Fibroblast of pulmonary artery (primary cell): Measurements from ENCODE around the gene EPHB1.

Experiments used
- DNase-seq: peaks from one replicate; pipeline ENCODE4 v3.0.0-alpha.2; 2010; ENCODE audit warnings: low read depth
- H3K4me3 ChIP-seq: replicated peaks from 2 replicates; pipeline ENCODE4 v1.5.1; 2011; ENCODE audit warnings: low read depth, mild to moderate bottlenecking, control low read depth, low read length, moderate library complexity
- CTCF ChIP-seq: IDR thresholded peaks from 2 replicates; pipeline ENCODE4 v1.5.1; 2011; ENCODE audit warnings: mild to moderate bottlenecking, control low read depth, low read length, inconsistent platforms; ENCODE audit errors: missing control alignments

The EPHB1 gene

GRCh38 chr3:135071483-135071882, 276.4 kb downstream of the EPHB1 start:
- TF ChIP-seq CTCF: no peak
- H3K4me3 ChIP-seq: no peak overlapping the region
- DNase-seq: no peak

- DNase-seq: no peak
- no peak overlapping the region for H3K4me3 ChIP-seq
- TF ChIP-seq CTCF: no peak
These were observed 277.4 kb downstream of the EPHB1 start for GRCh38 chr3:135072431-135072830.

- no peak for TF ChIP-seq CTCF
- H3K4me3 ChIP-seq: no peak overlapping the region
- DNase-seq: no peak
These were observed 280.1 kb downstream of the EPHB1 start for GRCh38 chr3:135075157-135075556.

- TF ChIP-seq CTCF: no peak
- no peak for DNase-seq
- H3K4me3 ChIP-seq: no peak overlapping the region
These were observed 281.3 kb downstream of the EPHB1 start for GRCh38 chr3:135076341-135076740.

GRCh38 chr3:135077186-135077585, 282.1 kb downstream of the EPHB1 start:
- no peak for TF ChIP-seq CTCF
- no peak for DNase-seq
- no peak overlapping the region for H3K4me3 ChIP-seq

- TF ChIP-seq CTCF: no peak
These were observed 283.2 kb downstream of the EPHB1 start for GRCh38 chr3:135078283-135078682.

GRCh38 chr3:135079095-135079494, 284.0 kb downstream of the EPHB1 start:
- H3K4me3 ChIP-seq: no peak overlapping the region
- DNase-seq: no peak
- TF ChIP-seq CTCF: no peak

More at GRCh38 chr3:135078283-135078682, 283.2 kb downstream of the EPHB1 start:
- DNase-seq: no peak
- no peak overlapping the region for H3K4me3 ChIP-seq
